HUDEP-2 (cell line): ENCODE data around the gene GSTM5.
"Not testable (repeated sequence)": the region's sequence is repeated elsewhere in the genome, so short reads cannot be mapped to it uniquely, and the experiment has no call there.

ENCODE experiments used
- DNase-seq, 76 experiments: peaks; one replicate each; lab custom pipeline; 2025; ENCODE audit not compliant: unreplicated experiment in 76 of 76; lab: John Stamatoyannopoulos, UW

Gene GSTM5

DNA sequence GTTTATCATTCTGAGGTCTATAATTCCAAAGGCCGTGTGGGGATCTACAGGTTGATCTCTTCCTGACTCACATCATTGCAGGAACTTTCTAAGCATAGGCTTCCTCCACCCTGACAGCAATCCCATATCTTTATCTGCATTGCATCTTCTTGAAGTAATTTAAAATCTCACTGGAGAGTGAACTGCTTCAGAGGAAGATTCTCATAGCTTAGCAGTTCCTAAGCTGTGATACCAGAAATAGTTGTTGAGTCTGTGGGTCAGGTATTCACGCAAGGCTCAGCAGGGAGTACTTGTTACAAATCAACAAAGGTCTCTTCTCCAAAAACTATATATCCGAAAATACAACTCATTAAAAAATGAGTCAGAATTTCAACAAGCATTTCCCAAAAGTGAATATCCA is 16.9 kb upstream of the GSTM5 start:
- not testable (repeated sequence) for DNase-seq

DNA sequence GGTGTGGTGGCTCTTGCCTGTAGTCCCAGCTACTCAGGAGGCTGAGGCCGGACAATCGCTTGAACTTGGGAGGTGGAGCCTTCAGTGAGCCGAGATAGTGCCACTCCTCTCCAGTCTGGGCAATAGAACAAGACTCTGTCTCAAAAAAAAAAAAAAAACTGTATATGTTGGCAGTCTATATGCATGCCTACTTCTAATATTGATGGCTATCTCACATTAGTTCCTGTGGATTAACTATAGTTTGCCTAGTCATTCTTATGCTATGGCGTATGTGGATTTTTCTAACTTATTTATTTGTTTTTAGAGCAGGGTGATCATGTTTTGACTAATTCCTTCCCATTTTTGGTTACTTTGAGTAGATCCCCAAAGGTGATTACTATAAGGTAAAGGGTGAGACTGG is 15.0 kb upstream of the GSTM5 start:
- DNase-seq = no peak

GRCh38 chr1:109697861-109698260 is 14.2 kb upstream of the GSTM5 start:
- DNase-seq = not testable (repeated sequence)

DNA sequence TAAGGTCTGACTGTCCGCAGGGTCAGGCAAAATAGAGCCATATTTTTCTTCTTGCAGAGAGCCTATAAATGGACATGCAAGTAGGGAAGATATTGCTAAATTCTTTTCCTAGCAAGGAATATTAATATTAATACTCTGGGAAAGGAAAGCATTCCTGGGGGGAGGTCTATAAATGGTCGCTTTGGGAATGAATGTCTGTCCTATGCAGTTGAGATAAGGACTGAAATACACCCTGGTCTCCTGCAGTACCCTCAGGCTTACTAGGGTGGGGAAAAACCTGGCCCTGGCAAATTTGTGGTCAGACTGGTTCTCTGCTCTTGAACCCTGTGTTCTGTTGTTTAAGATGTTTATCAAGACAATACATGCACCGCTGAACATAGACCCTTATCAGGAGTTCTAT is 9.1 kb upstream of the GSTM5 start:
- DNase-seq = not testable (repeated sequence)

GRCh38 chr1:109704173-109704572 is 7.9 kb upstream of the GSTM5 start:
- no peak for DNase-seq

DNA sequence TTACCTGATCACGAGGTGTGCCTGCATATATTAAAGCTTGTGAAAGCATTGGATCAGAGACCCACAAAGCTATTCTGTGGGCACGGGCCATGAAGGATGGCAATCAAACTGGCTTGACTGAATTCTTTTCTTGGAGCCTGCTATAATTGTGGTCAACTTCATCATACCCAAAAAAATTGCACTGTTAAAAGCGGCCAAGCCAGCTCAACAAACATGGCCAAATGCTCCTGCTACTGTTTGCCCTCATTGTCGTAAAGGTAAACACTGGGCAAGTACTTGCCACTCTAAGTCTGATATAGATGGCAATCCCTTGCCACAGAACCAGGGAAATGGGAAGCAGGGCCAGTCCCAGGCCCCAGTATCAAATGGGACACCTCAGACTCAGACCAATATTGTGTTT is 6.6 kb upstream of the GSTM5 start:
- no peak for DNase-seq

- not testable (repeated sequence) for DNase-seq
These were observed 3.1 kb upstream of the GSTM5 start for GRCh38 chr1:109708949-109709348.

DNA sequence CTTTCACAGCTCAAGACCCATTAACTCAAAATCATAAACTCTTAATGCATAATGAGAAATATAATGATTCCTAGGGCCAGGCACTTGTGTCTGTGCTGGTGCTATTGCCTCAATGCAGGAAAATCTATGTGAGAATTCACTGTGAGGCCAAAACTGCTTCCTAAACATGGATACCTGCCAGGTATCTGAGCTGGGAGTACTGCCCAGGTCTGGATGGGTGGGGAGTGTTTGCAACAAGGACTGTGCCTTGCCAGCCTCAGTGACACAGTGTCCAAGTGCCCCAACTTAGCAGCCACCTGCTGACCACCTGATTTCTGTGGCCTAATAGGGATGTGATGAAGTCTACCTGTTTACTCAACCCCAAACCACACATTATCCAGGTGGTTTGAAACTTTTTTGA is 2.2 kb upstream of the GSTM5 start:
- not testable (repeated sequence) for DNase-seq

- DNase-seq = no peak
These were observed 342 bp downstream of the GSTM5 start for GRCh38 chr1:109712321-109712864.

DNA sequence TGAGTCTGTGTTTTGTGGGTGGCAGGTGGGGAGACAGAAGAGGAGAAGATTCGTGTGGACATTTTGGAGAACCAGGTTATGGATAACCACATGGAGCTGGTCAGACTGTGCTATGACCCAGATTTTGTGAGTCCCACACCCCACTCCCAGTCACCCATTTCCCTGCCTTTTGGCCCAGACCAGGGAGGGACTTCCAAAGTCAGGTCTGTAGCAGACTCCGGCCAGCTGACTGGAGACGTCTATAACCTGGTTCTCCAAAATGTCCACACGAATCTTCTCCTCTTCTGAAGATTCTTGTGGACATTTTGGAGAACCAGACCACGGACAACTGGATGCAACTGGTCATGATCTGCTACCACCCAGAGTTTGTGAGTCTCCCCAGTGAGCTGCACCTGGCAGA is 1.6 kb downstream of the GSTM5 start:
- no peak for DNase-seq

DNA sequence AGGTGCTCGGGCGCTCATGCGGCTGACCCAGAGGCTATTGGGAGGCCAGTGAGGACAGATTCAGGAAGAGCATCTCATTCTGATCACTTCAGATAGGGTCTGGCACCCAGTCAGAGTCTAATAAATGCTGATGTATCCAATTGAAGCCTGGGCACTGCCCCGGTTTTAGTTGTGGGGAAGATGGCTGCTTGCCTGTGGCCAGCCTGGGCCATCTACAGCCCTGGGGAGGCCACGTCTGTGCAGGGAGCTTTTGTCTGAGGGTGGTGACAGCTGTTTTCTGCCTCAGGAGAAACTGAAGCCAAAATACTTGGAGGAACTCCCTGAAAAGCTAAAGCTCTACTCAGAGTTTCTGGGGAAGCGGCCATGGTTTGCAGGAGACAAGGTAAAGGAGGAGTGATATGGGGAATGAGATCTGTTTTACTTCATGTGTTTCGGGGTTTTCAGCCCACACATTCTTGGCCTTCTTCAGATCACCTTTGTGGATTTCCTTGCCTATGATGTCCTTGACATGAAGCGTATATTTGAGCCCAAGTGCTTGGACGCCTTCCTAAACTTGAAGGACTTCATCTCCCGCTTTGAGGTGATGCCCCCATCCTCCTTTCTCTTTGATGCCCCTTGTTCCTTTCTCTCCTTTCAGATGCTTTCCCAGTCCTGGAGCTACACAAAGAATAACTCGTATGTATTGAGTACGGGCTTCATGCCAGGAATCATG is 2.8 kb downstream of the GSTM5 start:
- no peak for DNase-seq

GRCh38 chr1:109716121-109716520 is 4.1 kb downstream of the GSTM5 start:
- no peak for DNase-seq

GRCh38 chr1:109716570-109717090 is 4.6 kb downstream of the GSTM5 start:
- DNase-seq = no peak

DNA sequence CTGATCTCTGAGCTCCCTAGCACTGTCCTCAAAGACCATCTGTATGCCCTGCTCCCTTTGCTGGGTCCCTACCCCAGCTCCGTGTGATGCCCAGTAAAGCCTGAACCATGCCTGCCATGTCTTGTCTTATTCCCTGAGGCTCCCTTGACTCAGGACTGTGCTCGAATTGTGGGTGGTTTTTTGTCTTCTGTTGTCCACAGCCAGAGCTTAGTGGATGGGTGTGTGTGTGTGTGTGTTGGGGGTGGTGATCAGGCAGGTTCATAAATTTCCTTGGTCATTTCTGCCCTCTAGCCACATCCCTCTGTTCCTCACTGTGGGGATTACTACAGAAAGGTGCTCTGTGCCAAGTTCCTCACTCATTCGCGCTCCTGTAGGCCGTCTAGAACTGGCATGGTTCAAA is 5.7 kb downstream of the GSTM5 start:
- DNase-seq = no peak

- peak in 24 of 76 experiments; percentile 3 to 69 (median 38) for DNase-seq
These were observed 6.4 kb downstream of the GSTM5 start for GRCh38 chr1:109718495-109718894.

GRCh38 chr1:109719337-109719837 is 7.3 kb downstream of the GSTM5 start:
- peak in 9 of 76 experiments; percentile 5 to 36 (median 16) for DNase-seq

- DNase-seq = no peak
These were observed 9.0 kb downstream of the GSTM5 start for GRCh38 chr1:109721042-109721441.

- no peak for DNase-seq
These were observed 9.9 kb downstream of the GSTM5 start for GRCh38 chr1:109721971-109722370.

DNA sequence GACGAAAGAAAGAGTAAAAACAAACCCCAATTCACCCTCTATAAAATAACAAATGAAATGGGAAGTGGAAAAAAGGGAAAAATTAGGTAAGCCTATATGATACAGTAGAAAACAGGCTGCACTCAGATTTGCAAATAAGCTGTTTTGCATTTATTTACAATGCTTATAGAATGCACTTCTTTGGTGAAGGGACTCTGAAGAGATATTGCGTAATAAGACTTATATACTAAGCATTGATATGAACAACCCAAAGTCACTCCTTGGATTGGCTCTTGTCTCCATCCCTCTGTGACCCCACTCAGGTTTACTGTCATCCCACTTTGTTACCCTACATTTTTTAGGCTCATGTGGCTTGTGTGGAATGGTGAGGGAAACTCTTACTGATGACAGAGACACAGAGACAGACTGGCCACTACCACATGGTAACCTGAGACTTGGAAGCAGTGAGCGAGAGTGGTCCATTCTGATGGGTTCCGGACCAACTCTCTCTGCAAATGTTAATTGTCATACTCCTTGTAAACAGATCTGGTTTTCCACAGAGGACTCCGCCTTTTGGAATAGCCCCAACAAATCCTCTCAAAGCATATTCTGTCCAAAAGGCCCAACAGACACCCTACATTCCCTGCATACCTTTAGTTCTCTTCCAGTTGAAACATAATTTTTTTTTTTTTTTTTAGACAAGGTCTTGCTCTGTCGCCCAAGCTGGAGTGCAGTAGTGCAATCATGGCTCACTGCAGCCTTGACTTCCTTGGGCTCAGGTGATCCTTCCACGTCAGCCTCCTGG is 11.0 kb downstream of the GSTM5 start:
- no peak for DNase-seq

DNA sequence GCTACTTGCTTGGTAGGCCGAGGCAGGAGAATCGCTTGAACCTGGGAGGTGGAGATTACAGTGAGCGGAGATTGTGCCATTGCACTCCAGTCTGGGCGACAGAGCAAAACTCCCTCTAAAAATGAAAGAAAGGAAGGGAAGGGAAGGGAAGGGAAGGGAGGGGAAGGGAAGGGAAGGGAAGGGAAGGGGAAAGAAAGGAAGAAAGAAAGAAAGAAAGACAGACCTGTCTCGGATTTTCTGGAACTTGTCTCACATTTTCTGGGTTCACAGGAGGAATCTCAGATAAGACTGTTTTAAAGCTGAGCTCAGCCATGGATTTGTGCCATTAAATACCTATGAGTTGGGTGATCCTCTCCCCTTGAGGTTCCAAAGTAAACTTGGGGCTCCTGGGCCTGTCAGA is 12.9 kb downstream of the GSTM5 start:
- DNase-seq = no peak

GRCh38 chr1:109725510-109725909 is 13.5 kb downstream of the GSTM5 start:
- DNase-seq = peak in 14 of 76 experiments; percentile 8 to 69 (median 38)
